Activated CD4-positive, alpha-beta T cell treated with anti-CD3 and anti-CD28 coated beads, Interleukin-2, amount 50 U/mL, for 4 hours (primary cell): Measurements from ENCODE around the gene ZNF699.
"Not testable (repeated sequence)": the region's sequence is repeated elsewhere in the genome, so short reads cannot be mapped to it uniquely, and the experiment has no call there.

Experiments
- DNase-seq, 2 experiments: peaks; one replicate each; pipeline ENCODE4 v3.0.0-alpha.2; 2020

Gene ZNF699

GRCh38 chr19:9283485-9283884 lies 26.2 kb downstream of the ZNF699 start:
- not testable (repeated sequence) for DNase-seq

DNA sequence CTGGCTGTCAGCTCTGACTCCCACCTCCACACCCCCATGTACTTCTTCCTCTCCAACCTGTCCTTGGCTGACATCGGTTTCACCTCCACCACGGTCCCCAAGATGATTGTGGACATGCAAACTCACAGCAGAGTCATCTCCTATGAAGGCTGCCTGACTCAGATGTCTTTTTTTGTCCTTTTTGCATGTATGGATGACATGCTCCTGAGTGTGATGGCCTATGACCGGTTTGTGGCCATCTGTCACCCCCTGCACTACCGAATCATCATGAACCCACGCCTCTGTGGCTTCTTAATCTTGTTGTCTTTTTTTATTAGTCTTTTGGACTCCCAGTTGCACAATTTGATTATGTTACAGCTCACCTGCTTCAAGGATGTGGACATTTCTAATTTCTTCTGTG lies 58.4 kb downstream of the ZNF699 start:
- no peak for DNase-seq

- no peak for DNase-seq
Observed at GRCh38 chr19:9250630-9251029, 59.0 kb downstream of the ZNF699 start, which contains the start of gene OR7E24. TSS of gene OR7E24 (plus strand) at chr19:9250930. CDS start at chr19:9251044, 114 bp downstream.
